Smooth muscle cell (in vitro differentiated cells): ENCODE measurements around the gene OTUB1. TPM values are rescaled to one million over a fixed set of nuclear protein-coding genes. Genes with fewer than 3 reads are reported as not detected.
"Not testable (repeated sequence)": the region's sequence is repeated elsewhere in the genome, so short reads cannot be mapped to it uniquely, and the experiment has no call there.

ENCODE experiments used
- DNase-seq: peaks from one replicate; lab custom pipeline; 2025; ENCODE audit not compliant: unreplicated experiment; lab: John Stamatoyannopoulos, UW
- H2AFZ ChIP-seq: fragments of 200-600 bp; sonication (generic); 2 replicates; pipeline ENCODE4 v1.6.0; 2016; ENCODE audit warnings: antibody characterized with exemption, low read depth, mild to moderate bottlenecking
- H3F3A ChIP-seq: fragments of 200-600 bp; sonication (generic); 2 replicates; pipeline ENCODE4 v1.6.0; 2017; ENCODE audit warnings: antibody characterized with exemption, low read depth
- H3K27ac ChIP-seq: fragments of 200-600 bp; sonication (generic); 2 replicates; pipeline ENCODE4 v1.5.1; 2016; ENCODE audit warnings: low read depth, mild to moderate bottlenecking
- H3K27me3 ChIP-seq: fragments of 200-600 bp; sonication (generic); 2 replicates; pipeline ENCODE4 v1.6.1; 2016; ENCODE audit warnings: low read depth, mild to moderate bottlenecking
- H3K36me3 ChIP-seq: fragments of 200-600 bp; sonication (generic); 2 replicates; pipeline ENCODE4 v1.5.1; 2016; ENCODE audit warnings: low read depth
- H3K4me1 ChIP-seq: fragments of 200-600 bp; sonication (generic); 2 replicates; pipeline ENCODE4 v1.5.1; 2016; ENCODE audit warnings: low read depth
- H3K4me2 ChIP-seq: fragments of 200-600 bp; sonication (generic); 2 replicates; pipeline ENCODE4 v1.6.0; 2016; ENCODE audit warnings: mild to moderate bottlenecking
- H3K4me3 ChIP-seq: fragments of 200-600 bp; sonication (generic); 2 replicates; pipeline ENCODE4 v1.5.1; 2016; ENCODE audit warnings: mild to moderate bottlenecking
- H3K79me2 ChIP-seq: fragments of 200-600 bp; sonication (generic); 2 replicates; pipeline ENCODE4 v1.6.0; 2016; ENCODE audit warnings: low read depth, mild to moderate bottlenecking
- H3K9ac ChIP-seq: fragments of 200-600 bp; sonication (generic); 2 replicates; pipeline ENCODE4 v1.6.0; 2016; ENCODE audit warnings: low read depth
- H3K9me3 ChIP-seq: fragments of 200-600 bp; sonication (generic); replicated peaks from 2 replicates; pipeline ENCODE4 v1.5.1; 2016; ENCODE audit warnings: low read depth
- H4K20me1 ChIP-seq: fragments of 200-600 bp; sonication (generic); 2 replicates; pipeline ENCODE4 v1.6.0; 2016; ENCODE audit warnings: low read depth
- WGBS: methylation state at CpG from one replicate; pipeline ENCODE4 v1.1.7; 2016; ENCODE audit warnings: low lambda C conversion rate; 5-methylcytosine and 5-hydroxymethylcytosine counted together
- polyA plus RNA-seq: library from polyadenylated mRNA; unstranded; fragments of >200 nt; fragmentation: Nextera tagmentation; extraction: Ambion mirVana; gene quantifications from 2 replicates; pipeline ENCODE4 v1.2.1, GENCODE V29; 2016
- total RNA-seq: library from RNA; depleted of rRNA; stranded (reverse); fragments of >200 nt; gene quantifications from 2 replicates; pipeline ENCODE4 v1.2.3, GENCODE V29; 2014
- TF ChIP-seq, protein P1 (sequence below): fragments of 200-600 bp; sonication (generic); IDR thresholded peaks from 2 replicates; pipeline ENCODE4 v1.5.1; 2017; ENCODE audit warnings: borderline replicate concordance, mild to moderate bottlenecking, antibody characterized with exemption; ENCODE audit not compliant: insufficient read depth, poor library complexity, severe bottlenecking

The OTUB1 gene
- total and polyA plus RNA-seq, 2 experiments from 2014 or later, result 71.5 to 164 TPM

DNA sequence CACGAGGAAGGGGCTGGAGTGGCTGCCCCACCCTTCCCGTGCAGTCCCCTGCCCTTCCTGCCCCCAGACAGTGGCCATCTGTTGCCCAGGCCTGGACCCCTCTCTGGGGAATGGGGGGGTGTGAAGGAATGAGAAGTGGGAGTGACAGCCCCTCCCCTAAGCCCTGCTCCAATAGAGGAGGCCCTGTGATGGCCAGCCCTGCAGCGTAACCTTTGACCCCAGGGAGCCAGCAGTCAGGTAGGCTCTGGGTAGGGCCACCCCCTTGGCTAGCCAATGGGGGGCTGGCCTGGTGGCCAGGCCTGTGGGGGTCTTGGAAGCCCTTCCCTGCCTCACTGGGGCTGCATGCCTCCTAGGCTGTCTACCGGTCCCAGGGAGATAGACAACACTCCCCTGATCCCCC, 56.1 kb downstream of the OTUB1 start:
- Histone ChIP-seq H3K4me2 (no peak overlapping the region), H3K9me3 (no peaks in the 10 kb centered on the region), H3F3A (no peaks in the 10 kb centered on the region), H4K20me1 (peaks cover 27% of the 10 kb centered on the region), H3K36me3 (no peaks in the 10 kb centered on the region), H3K27me3 (peaks cover 22% of the 10 kb centered on the region), H3K79me2 (no peaks in the 10 kb centered on the region), H3K27ac (no peak overlapping the region), H2AFZ (no peak overlapping the region), H3K4me1 (peaks cover 7% of the 10 kb centered on the region), H3K9ac (no peak overlapping the region), H3K4me3 (no peak overlapping the region)
- no peak for DNase-seq
- WGBS, result 85% methylated on average over 4 of the region's 4 CpGs
- TF ChIP-seq, protein P1, sequence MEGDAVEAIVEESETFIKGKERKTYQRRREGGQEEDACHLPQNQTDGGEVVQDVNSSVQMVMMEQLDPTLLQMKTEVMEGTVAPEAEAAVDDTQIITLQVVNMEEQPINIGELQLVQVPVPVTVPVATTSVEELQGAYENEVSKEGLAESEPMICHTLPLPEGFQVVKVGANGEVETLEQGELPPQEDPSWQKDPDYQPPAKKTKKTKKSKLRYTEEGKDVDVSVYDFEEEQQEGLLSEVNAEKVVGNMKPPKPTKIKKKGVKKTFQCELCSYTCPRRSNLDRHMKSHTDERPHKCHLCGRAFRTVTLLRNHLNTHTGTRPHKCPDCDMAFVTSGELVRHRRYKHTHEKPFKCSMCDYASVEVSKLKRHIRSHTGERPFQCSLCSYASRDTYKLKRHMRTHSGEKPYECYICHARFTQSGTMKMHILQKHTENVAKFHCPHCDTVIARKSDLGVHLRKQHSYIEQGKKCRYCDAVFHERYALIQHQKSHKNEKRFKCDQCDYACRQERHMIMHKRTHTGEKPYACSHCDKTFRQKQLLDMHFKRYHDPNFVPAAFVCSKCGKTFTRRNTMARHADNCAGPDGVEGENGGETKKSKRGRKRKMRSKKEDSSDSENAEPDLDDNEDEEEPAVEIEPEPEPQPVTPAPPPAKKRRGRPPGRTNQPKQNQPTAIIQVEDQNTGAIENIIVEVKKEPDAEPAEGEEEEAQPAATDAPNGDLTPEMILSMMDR, result no peak

DNA sequence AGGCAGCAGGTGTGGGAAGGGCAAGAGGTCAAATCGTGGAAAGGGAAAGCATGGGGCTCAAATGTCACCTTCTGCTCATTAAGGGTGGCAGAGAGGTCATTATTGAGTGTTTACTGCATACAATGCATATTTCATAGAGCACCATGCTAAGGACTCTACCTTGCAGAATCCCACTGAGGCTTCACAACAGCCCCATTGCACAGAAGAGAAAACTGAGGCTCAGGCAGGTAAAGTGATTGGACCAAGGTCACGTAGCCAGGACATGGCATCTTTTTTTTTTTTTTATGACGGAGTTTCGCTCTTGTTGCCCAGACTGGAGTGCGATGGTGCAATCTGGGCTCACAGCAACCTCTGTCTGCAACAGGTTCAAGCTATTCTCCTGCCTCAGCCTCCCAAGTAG, 57.3 kb downstream of the OTUB1 start:
- H3K36me3 ChIP-seq, result no peaks in the 10 kb centered on the region
- no peak overlapping the region for H3K27ac ChIP-seq
- 92% methylated on average over 5 of the region's 5 CpGs for WGBS
- H2AFZ ChIP-seq, result no peak overlapping the region
- H3K4me3 ChIP-seq, result no peak overlapping the region
- H4K20me1 ChIP-seq, result peaks cover 16% of the 10 kb centered on the region
- H3F3A ChIP-seq, result no peaks in the 10 kb centered on the region
- H3K79me2 ChIP-seq, result no peaks in the 10 kb centered on the region
- peaks cover 10% of the 10 kb centered on the region for H3K4me1 ChIP-seq
- TF ChIP-seq, protein P1, result no peak
- H3K9me3 ChIP-seq, result no peaks in the 10 kb centered on the region
- DNase-seq, result no peak
- H3K27me3 ChIP-seq, result peaks cover 10% of the 10 kb centered on the region
- H3K4me2 ChIP-seq, result no peak overlapping the region
- H3K9ac ChIP-seq, result no peak overlapping the region

DNA sequence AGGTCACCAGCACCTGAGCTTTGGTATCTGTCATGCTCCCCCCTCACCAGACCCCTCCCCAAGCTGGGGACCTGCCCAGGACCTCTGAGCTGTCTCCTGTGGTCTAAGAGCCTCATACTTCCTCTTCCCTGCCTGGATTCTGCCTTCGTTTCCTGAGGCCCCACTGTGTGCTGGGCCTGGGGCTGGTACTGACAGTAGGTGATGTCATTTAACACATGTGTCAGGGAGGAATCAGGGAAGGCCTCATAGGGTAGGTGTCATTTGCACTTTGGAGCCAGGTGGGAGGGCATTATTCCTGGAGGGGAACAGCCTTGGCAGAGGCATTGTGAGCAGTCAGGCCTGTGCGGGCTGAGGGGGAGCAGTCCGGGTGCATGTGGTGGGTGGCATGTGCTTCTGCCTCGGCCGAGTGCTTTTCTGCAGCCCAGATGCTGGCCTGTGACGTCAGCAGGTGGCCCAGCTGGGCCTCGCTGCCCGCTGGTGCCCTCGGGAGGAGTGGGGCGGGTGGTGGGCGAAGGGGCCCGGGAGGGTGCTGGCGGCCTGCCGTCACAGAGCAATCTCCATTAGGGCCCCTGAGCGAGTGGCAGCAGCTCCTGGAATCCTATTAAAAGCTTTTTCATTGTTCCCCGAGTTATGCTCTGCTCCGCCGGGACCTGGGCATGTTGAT, 58.6 kb downstream of the OTUB1 start:
- no peak for DNase-seq
- no peaks in the 10 kb centered on the region for H3K79me2 ChIP-seq
- no peak overlapping the region for H2AFZ ChIP-seq
- no peak overlapping the region for H3K4me3 ChIP-seq
- H3K36me3 ChIP-seq, result no peaks in the 10 kb centered on the region
- TF ChIP-seq, protein P1, result no peak
- no peak overlapping the region for H3K9ac ChIP-seq
- no peaks in the 10 kb centered on the region for H3K9me3 ChIP-seq
- H3K4me1 ChIP-seq, result peaks cover 10% of the 10 kb centered on the region
- no peak overlapping the region for H3K4me2 ChIP-seq
- peaks cover 13% of the 10 kb centered on the region for H4K20me1 ChIP-seq
- 91% methylated on average over 12 of the region's 18 CpGs for WGBS
- peaks cover 4% of the 10 kb centered on the region for H3K27me3 ChIP-seq
- H3K27ac ChIP-seq, result no peak overlapping the region
- no peaks in the 10 kb centered on the region for H3F3A ChIP-seq

DNA sequence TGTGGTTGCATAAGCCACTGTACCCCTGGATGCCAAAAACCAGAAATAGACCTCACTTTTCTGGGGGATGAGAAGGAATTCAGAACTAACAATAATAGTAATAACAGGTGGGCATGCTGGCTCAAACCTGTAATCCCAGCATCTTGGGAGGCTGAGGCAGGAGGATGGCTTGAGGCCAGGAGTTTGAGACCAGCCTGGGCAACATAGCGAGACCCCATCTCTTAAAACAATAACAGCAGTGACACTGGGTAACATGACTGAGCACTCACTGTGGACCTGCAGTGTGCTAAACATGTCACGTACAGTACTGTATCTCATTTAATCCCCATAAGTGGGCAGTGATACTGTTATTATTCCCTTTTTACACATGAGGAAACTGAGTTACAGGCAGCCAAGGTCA, 59.5 kb downstream of the OTUB1 start:
- Histone ChIP-seq H3K36me3 (no peaks in the 10 kb centered on the region), H3K27ac (no peak overlapping the region), H3K9ac (no peak overlapping the region), H3F3A (no peaks in the 10 kb centered on the region), H4K20me1 (peaks cover 4% of the 10 kb centered on the region), H3K79me2 (no peaks in the 10 kb centered on the region), H3K4me1 (peaks cover 10% of the 10 kb centered on the region), H3K27me3 (no peaks in the 10 kb centered on the region), H3K4me2 (no peak overlapping the region), H3K4me3 (no peak overlapping the region), H3K9me3 (no peaks in the 10 kb centered on the region), H2AFZ (no peak overlapping the region)
- 96% methylated on average over 2 of the region's 2 CpGs for WGBS
- DNase-seq, result no peak
- TF ChIP-seq, protein P1, result no peak

DNA sequence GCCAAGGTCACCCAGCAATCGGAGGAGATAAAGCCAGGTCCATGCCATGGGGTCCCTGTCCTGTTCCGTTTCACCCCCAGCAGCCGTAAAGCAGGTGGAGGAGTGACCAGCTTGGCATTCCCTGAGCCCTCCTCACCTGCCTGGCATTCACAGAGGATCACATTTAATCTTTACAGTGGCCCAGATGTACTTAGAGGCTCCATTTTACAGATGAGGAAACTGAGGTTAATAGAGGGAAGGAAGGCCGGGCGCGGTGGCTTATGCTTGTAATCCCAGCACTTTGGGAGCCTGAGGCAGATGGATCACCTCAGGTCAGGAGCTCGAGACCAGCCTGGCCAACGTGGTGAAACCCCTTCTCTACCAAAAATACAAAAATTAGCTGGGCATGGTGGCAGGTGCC, 61.1 kb downstream of the OTUB1 start:
- H3K9ac ChIP-seq, H3F3A ChIP-seq, H3K27me3 ChIP-seq, H3K27ac ChIP-seq, DNase-seq, H3K36me3 ChIP-seq, H4K20me1 ChIP-seq, H3K79me2 ChIP-seq, H3K4me3 ChIP-seq, H3K4me2 ChIP-seq, H3K4me1 ChIP-seq, H3K9me3 ChIP-seq, H2AFZ ChIP-seq: not testable (repeated sequence)
- WGBS, result 95% methylated on average over 8 of the region's 8 CpGs
